A673 (cell line): Measurements from ENCODE around the gene SPG7. TPM values are rescaled to one million over a fixed set of nuclear protein-coding genes. Genes with fewer than 3 reads are reported as not detected.

Experiments used
- BruUV-seq: library from RNA; stranded (reverse); fragments of 400-500 nt; replicated peaks from 2 replicates; lab custom pipeline; 2021; lab: Mats Ljungman, UMichigan
- CTCF ChIA-PET: fragments of 300-600 bp; sonication (Branson Sonifier 250); formaldehyde crosslinking; loops from one replicate; lab custom pipeline; 2022; ENCODE audit warnings: antibody characterized with exemption; lab: Charles Lee
- POLR2A ChIA-PET: fragments of 300-600 bp; sonication (Branson Sonifier 250); formaldehyde crosslinking; loops from one replicate; lab custom pipeline; 2022; ENCODE audit warnings: antibody characterized with exemption; ENCODE audit not compliant: low non-redundant PET; lab: Charles Lee
- DNase-seq: peaks from one replicate; pipeline ENCODE4 v3.0.0-alpha.2; 2015; ENCODE audit warnings: low spot score
- H3K27ac ChIP-seq: fragments of 200-600 bp; sonication (generic); 2 replicates; pipeline ENCODE4 v1.5.1; 2016; ENCODE audit warnings: mixed run types, low read depth, mild to moderate bottlenecking, mixed read lengths, antibody characterized with exemption, low read length; ENCODE audit not compliant: poor library complexity, severe bottlenecking
- H3K27me3 ChIP-seq: fragments of 200-600 bp; sonication (generic); replicated peaks from 2 replicates; pipeline ENCODE4 v1.6.1; 2017; ENCODE audit warnings: mixed run types, low read depth, mild to moderate bottlenecking, mixed read lengths, antibody characterized with exemption, low read length; ENCODE audit not compliant: insufficient read depth, poor library complexity
- H3K36me3 ChIP-seq: fragments of 200-600 bp; sonication (generic); 2 replicates; pipeline ENCODE4 v1.6.1; 2016; ENCODE audit warnings: mixed run types, mild to moderate bottlenecking, mixed read lengths, antibody characterized with exemption, low read length; ENCODE audit not compliant: insufficient read depth, poor library complexity, severe bottlenecking
- H3K4me1 ChIP-seq: fragments of 200-600 bp; sonication (generic); 2 replicates; pipeline ENCODE4 v1.6.1; 2017; ENCODE audit warnings: mixed run types, mild to moderate bottlenecking, mixed read lengths, antibody characterized with exemption, low read length; ENCODE audit not compliant: insufficient read depth, poor library complexity, severe bottlenecking
- H3K4me3 ChIP-seq: fragments of 200-600 bp; sonication (generic); 2 replicates; pipeline ENCODE4 v1.5.1; 2016; ENCODE audit warnings: low read depth, mixed run types, mild to moderate bottlenecking, mixed read lengths, low read length; ENCODE audit not compliant: poor library complexity, severe bottlenecking
- H3K9me3 ChIP-seq: fragments of 200-600 bp; sonication (generic); 2 replicates; pipeline ENCODE4 v1.6.1; 2016; ENCODE audit warnings: mixed run types, low read depth, mild to moderate bottlenecking, mixed read lengths, antibody characterized with exemption, low read length; ENCODE audit not compliant: poor library complexity, severe bottlenecking
- CTCF ChIP-seq: fragments of 300-800, 200-600 bp; sonication (generic); conservative IDR thresholded peaks from 2 replicates; pipeline ENCODE4 v1.5.1; 2017; ENCODE audit warnings: low read depth, mild to moderate bottlenecking, antibody characterized with exemption, low read length, moderate library complexity, mixed read lengths
- EZH2 ChIP-seq: fragments of 200-600 bp; sonication (generic); IDR thresholded peaks from 2 replicates; pipeline ENCODE4 v1.6.1; 2017; ENCODE audit warnings: borderline replicate concordance, low read depth, mild to moderate bottlenecking, mixed read lengths, antibody characterized with exemption, low read length; ENCODE audit not compliant: poor library complexity, severe bottlenecking
- intact Hi-C: fragments of 100-400 bp; cut with micrococcal nuclease; formaldehyde crosslinking; loops from one replicate; pipeline ENCODE4 v1.10.0; 2022; ENCODE audit not compliant: unreplicated experiment
- total RNA-seq: library from RNA; stranded (reverse); gene quantifications from 2 replicates; pipeline ENCODE4 v1.2.3, GENCODE V29; 2021

Gene SPG7
- total RNA-seq, 1 experiment from 2014 or later: 113 TPM

GRCh38 chr16:89554343-89554742 is 46.1 kb downstream of the SPG7 start:
- no peak for TF ChIP-seq EZH2
- no peak for TF ChIP-seq CTCF
- ChIA-PET POLR2A (no interaction called here), CTCF (no interaction called here)
- peaks cover 3% of the 10 kb centered on the region for H3K36me3 ChIP-seq
- H3K27me3 ChIP-seq: no peaks in the 10 kb centered on the region
- H3K27ac ChIP-seq: no peak overlapping the region
- H3K4me1 ChIP-seq: peaks cover under 1% of the 10 kb centered on the region
- no TSS peak for BruUV-seq
- DNase-seq: no peak
- intact Hi-C loops: no loop called here
- no peaks in the 10 kb centered on the region for H3K9me3 ChIP-seq
- H3K4me3 ChIP-seq: no peak overlapping the region

GRCh38 chr16:89555265-89555664 is 47.1 kb downstream of the SPG7 start:
- no peaks in the 10 kb centered on the region for H3K9me3 ChIP-seq
- BruUV-seq: no TSS peak
- intact Hi-C loops: no loop called here
- no peak overlapping the region for H3K4me3 ChIP-seq
- no peak for TF ChIP-seq EZH2
- TF ChIP-seq CTCF: no peak
- no peak overlapping the region for H3K27ac ChIP-seq
- DNase-seq: no peak
- H3K27me3 ChIP-seq: no peaks in the 10 kb centered on the region
- ChIA-PET POLR2A (no interaction called here), CTCF (no interaction called here)
- peaks cover 3% of the 10 kb centered on the region for H3K36me3 ChIP-seq
- H3K4me1 ChIP-seq: peaks cover 6% of the 10 kb centered on the region

- intact Hi-C loops: no loop called here
- TF ChIP-seq CTCF: no peak
- TF ChIP-seq EZH2: no peak
- Histone ChIP-seq H3K27ac (no peak overlapping the region), H3K4me1 (peaks cover 6% of the 10 kb centered on the region), H3K27me3 (no peaks in the 10 kb centered on the region), H3K36me3 (peaks cover 4% of the 10 kb centered on the region), H3K9me3 (no peaks in the 10 kb centered on the region), H3K4me3 (no peak overlapping the region)
- DNase-seq: no peak
- ChIA-PET POLR2A (no interaction called here), CTCF (no interaction called here)
- no TSS peak for BruUV-seq
Observed at GRCh38 chr16:89555780-89556179, 47.6 kb downstream of the SPG7 start.
